GM21717 (cell line): ENCODE measurements around the gene TBKBP1.

Experiments used
- ATAC-seq: cut with Tn5 transposase; IDR thresholded peaks from one replicate; pipeline ENCODE4 v1.9.1; 2021; ENCODE audit warnings: mild to moderate bottlenecking, moderate library complexity; ENCODE audit not compliant: unreplicated experiment

TBKBP1 gene

GRCh38 chr17:47693731-47694580 is at the start of gene TBKBP1:
TBKBP1 (plus strand) TSS chr17:47694161; CDS start chr17:47696113, 1,952 bp downstream.
- ATAC-seq = no peak

- ATAC-seq = no peak
These were observed 49.6 kb upstream of the TBKBP1 start for GRCh38 chr17:47644324-47644723.

- peak; percentile 77 for ATAC-seq
These were observed 44.6 kb upstream of the TBKBP1 start, which contains the start of gene KPNB1 for GRCh38 chr17:47649153-47649971. KPNB1 (plus strand) TSS chr17:47649919; CDS start chr17:47650245, 326 bp downstream.

- peak; percentile 0 for ATAC-seq
These were observed 43.9 kb upstream of the TBKBP1 start for GRCh38 chr17:47649972-47650524.

GRCh38 chr17:47650525-47651522 is 43.1 kb upstream of the TBKBP1 start:
- peak; percentile 50 for ATAC-seq

GRCh38 chr17:47651704-47652103 is 42.3 kb upstream of the TBKBP1 start:
- ATAC-seq = no peak

GRCh38 chr17:47652570-47652969 is 41.4 kb upstream of the TBKBP1 start:
- ATAC-seq = no peak

GRCh38 chr17:47653442-47653841 is 40.5 kb upstream of the TBKBP1 start:
- no peak for ATAC-seq

GRCh38 chr17:47654991-47655390 is 39.0 kb upstream of the TBKBP1 start:
- no peak for ATAC-seq

GRCh38 chr17:47660064-47660492 is 33.9 kb upstream of the TBKBP1 start:
- ATAC-seq = no peak

- no peak for ATAC-seq
These were observed 29.9 kb upstream of the TBKBP1 start for GRCh38 chr17:47663912-47664623.

GRCh38 chr17:47664624-47664941 is 29.4 kb upstream of the TBKBP1 start:
- ATAC-seq = no peak

GRCh38 chr17:47665655-47666054 is 28.3 kb upstream of the TBKBP1 start:
- ATAC-seq = no peak

GRCh38 chr17:47669081-47669480 is 24.9 kb upstream of the TBKBP1 start:
- ATAC-seq = no peak

- no peak for ATAC-seq
These were observed 23.9 kb upstream of the TBKBP1 start for GRCh38 chr17:47670064-47670463.

GRCh38 chr17:47674499-47674898 is 19.5 kb upstream of the TBKBP1 start:
- ATAC-seq = no peak

- no peak for ATAC-seq
These were observed 18.4 kb upstream of the TBKBP1 start for GRCh38 chr17:47675380-47676198.

- no peak for ATAC-seq
These were observed 17.8 kb upstream of the TBKBP1 start for GRCh38 chr17:47676199-47676472.

GRCh38 chr17:47676510-47677165 is 17.3 kb upstream of the TBKBP1 start:
- no peak for ATAC-seq
